Uterus (tissue), 4 donors: ENCODE results near the gene TMED8. TPM values are rescaled to one million over a fixed set of nuclear protein-coding genes. Genes with fewer than 3 reads are reported as not detected.

ENCODE experiments used
- DNase-seq, 2 donors: peaks; one replicate each; pipeline ENCODE4 v3.0.0-alpha.2; 2019 to 2020
- H3K27ac ChIP-seq, 2 donors: fragments of 200-600 bp; sonication (generic); 1 replicate in 1 of 2; 2 replicates in 1 of 2; pipeline ENCODE4 v1.5.1; 2016 to 2018
- H3K27me3 ChIP-seq, 2 donors: fragments of 200-600 bp; sonication (generic); one replicate each; pipeline ENCODE4 v1.5.1; 2018 to 2019; ENCODE audit warnings: control low read depth in 1 of 2
- H3K36me3 ChIP-seq, 2 donors: fragments of 200-600 bp; sonication (generic); one replicate each; pipeline ENCODE4 v1.5.1; 2019; ENCODE audit warnings: control low read depth in 1 of 2
- H3K4me1 ChIP-seq, 2 donors: fragments of 200-600 bp; sonication (generic); one replicate each; pipeline ENCODE4 v1.5.1; 2018 to 2019; ENCODE audit warnings: control low read depth in 1 of 2
- H3K4me3 ChIP-seq, 2 donors: fragments of 200-600 bp; sonication (generic); 1 replicate in 1 of 2; 2 replicates in 1 of 2; pipeline ENCODE4 v1.5.1; 2018 to 2019; ENCODE audit warnings: mild to moderate bottlenecking in 1 of 2
- H3K9me3 ChIP-seq, 2 donors: fragments of 200-600 bp; sonication (generic); one replicate each; pipeline ENCODE4 v1.5.1; 2019; ENCODE audit warnings: control low read depth in 1 of 2
- POLR2A ChIP-seq, 2 donors: fragments of 450-650 bp; IDR thresholded peaks; one replicate each; pipeline ENCODE4 v1.6.1; 2016; ENCODE audit warnings: antibody characterized with exemption in 2 of 2, mild to moderate bottlenecking in 1 of 2, moderate library complexity in 1 of 2
- intact Hi-C: fragments of 100-400 bp; cut with DNase I; formaldehyde crosslinking; loops from one replicate; pipeline ENCODE4 v1.15.1; 2023; ENCODE audit warnings: low total_unique reads
- total RNA-seq, 4 donors: library from RNA; depleted of rRNA in 3 of 4; stranded (reverse); fragments of >200 nt in 3 of 4; gene quantifications; one replicate each; pipeline versions ENCODE4 v1.1.0 to v1.2.4, GENCODE V29; 2014 to 2023
- TF ChIP-seq, protein P1 (sequence below), 4 experiments: fragments of 200-600 bp in 2 of 4; fragments of 450-650 bp in 2 of 4; sonication (generic) in 2 of 4; IDR thresholded peaks; one replicate each; pipeline ENCODE4 v1.5.1; 2016 to 2019; ENCODE audit warnings: antibody characterized with exemption in 4 of 4, mild to moderate bottlenecking in 2 of 4, moderate library complexity in 1 of 4
- donor health status: DM: yes; HTN: yes; CAD: no.

Gene TMED8
- total RNA-seq, 4 donors from 2014 or later: 4.4 to 16.6 (median 10.5) TPM

DNA sequence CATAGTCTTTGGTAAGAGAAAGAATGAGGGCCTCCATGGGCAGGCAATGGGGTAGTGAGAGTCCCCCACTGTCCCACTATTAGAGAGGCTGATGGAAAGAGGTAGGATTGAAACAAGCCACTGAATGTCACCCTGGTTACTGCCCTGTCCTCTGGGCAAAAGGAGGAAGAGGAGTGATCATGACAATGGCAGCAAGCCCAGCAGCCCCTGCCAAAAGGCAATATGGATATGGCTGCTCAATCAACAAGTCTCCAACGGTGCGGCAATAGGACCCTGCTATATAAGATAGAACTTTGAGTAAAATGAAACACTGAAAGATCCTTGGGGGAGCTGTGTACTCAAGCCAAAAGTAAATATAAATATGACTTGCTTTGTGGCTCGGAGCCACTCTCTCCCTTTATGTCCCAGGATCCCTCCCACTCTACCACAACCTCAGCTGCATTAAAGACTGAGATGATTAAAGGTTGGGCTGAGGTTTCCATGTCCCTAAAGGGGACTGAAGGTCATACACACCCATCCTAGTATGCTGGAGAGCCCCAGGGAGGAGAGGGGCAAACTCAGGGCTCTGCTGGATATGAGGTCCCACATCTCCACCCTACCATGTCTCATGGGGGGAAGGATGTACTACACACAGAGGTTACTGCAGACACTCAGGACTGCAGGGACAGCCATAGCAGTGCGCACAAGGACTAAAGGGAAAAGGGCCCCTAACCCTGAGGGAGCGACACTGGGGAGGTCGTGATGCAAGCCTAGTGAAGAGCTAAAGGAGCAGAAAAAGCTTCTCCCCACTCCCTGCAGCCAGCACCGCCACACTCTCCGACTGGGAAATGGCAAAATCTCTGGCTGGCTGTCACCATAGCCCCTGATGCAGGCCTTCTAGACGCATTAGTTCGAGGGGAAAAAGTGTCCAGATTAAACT, 62.1 kb downstream of the TMED8 start:
- H3K4me3 ChIP-seq: no peak overlapping the region
- DNase-seq: no peak
- H3K36me3 ChIP-seq: no peaks in the 10 kb centered on the region
- peaks cover 3 to 10% of the 10 kb centered on the region in 2 donors for H3K4me1 ChIP-seq
- H3K27ac ChIP-seq: peak overlapping the region; percentile 68 to 97
- intact Hi-C loops: no loop called here
- no peaks in the 10 kb centered on the region for H3K27me3 ChIP-seq
- no peaks in the 10 kb centered on the region for H3K9me3 ChIP-seq
- no peak for TF ChIP-seq POLR2A (IDR thresholded peaks at IDR 0.05)
- TF ChIP-seq, protein P1, sequence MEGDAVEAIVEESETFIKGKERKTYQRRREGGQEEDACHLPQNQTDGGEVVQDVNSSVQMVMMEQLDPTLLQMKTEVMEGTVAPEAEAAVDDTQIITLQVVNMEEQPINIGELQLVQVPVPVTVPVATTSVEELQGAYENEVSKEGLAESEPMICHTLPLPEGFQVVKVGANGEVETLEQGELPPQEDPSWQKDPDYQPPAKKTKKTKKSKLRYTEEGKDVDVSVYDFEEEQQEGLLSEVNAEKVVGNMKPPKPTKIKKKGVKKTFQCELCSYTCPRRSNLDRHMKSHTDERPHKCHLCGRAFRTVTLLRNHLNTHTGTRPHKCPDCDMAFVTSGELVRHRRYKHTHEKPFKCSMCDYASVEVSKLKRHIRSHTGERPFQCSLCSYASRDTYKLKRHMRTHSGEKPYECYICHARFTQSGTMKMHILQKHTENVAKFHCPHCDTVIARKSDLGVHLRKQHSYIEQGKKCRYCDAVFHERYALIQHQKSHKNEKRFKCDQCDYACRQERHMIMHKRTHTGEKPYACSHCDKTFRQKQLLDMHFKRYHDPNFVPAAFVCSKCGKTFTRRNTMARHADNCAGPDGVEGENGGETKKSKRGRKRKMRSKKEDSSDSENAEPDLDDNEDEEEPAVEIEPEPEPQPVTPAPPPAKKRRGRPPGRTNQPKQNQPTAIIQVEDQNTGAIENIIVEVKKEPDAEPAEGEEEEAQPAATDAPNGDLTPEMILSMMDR (IDR thresholded peaks at IDR 0.05): no peak

GRCh38 chr14:77314043-77314442, 62.9 kb downstream of the TMED8 start:
- intact Hi-C loops: no loop called here
- H3K4me3 ChIP-seq: no peak overlapping the region

GRCh38 chr14:77313371-77313770, 63.5 kb downstream of the TMED8 start:
- no peak overlapping the region for H3K4me3 ChIP-seq
- peaks cover 0 to 7% of the 10 kb centered on the region in 2 donors for H3K4me1 ChIP-seq
- intact Hi-C loops: no loop called here
- H3K36me3 ChIP-seq: no peaks in the 10 kb centered on the region
- no peak for TF ChIP-seq POLR2A (IDR thresholded peaks at IDR 0.05)
- peak overlapping the region; percentile 68 to 97 for H3K27ac ChIP-seq
- DNase-seq: no peak
- H3K9me3 ChIP-seq: no peaks in the 10 kb centered on the region
- H3K27me3 ChIP-seq: no peaks in the 10 kb centered on the region

More at GRCh38 chr14:77314043-77314442, 62.9 kb downstream of the TMED8 start:
- H3K9me3 ChIP-seq: no peaks in the 10 kb centered on the region
- H3K27ac ChIP-seq: peak overlapping the region; percentile 68 to 97
- H3K4me1 ChIP-seq: peaks cover 0 to 7% of the 10 kb centered on the region in 2 donors
- DNase-seq: peak in 1 of 2 donors; percentile 56
- TF ChIP-seq, protein P1 (IDR thresholded peaks at IDR 0.05): no peak
- no peak for TF ChIP-seq POLR2A (IDR thresholded peaks at IDR 0.05)
- no peaks in the 10 kb centered on the region for H3K27me3 ChIP-seq
- H3K36me3 ChIP-seq: no peaks in the 10 kb centered on the region

DNA sequence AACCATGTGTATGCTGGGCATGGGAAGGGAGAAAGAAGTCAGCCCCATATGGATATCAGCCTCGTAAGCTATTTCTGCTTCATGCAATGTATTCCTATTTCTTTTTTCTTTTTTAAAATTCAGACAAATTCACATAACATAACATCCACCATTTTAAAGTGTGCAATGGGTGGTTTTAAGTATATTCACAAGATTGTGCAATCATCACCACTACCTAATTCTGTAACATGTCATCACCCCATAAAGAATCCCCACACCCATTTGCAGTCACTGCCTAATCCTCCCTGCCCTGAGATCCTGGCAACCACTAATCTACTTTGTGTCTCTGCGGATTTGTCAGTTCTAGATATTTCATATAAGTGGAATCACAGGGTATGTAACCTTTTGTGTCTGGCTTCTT, 65.7 kb downstream of the TMED8 start:
- Histone ChIP-seq H3K27me3 (no peaks in the 10 kb centered on the region), H3K4me1 (peaks cover 0 to 8% of the 10 kb centered on the region in 2 donors), H3K9me3 (no peaks in the 10 kb centered on the region), H3K27ac (no peak overlapping the region), H3K36me3 (no peaks in the 10 kb centered on the region), H3K4me3 (no peak overlapping the region)
- no peak for DNase-seq
- TF ChIP-seq, protein P1 (IDR thresholded peaks at IDR 0.05): no peak
- TF ChIP-seq POLR2A (IDR thresholded peaks at IDR 0.05): no peak
- intact Hi-C loops: no loop called here

DNA sequence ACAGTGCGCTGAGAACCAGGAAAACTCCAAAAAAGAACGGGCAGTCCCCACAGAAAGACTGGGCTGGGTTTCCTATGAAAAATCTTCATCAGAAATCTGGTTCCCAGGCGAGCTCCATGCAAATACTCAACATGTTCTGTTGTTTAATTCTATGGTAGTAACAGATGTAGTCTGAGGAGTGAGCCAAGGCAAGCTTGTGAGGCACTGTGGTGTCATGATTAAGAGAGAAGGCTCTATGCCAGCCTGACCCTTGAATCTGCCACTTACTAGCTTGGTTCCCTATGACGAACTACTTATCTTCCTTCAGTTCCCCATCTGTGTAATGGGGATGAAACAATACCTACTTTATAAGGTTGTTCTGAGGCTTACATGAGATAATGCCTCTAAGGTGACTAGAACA, 66.9 kb downstream of the TMED8 start:
- intact Hi-C loops: no loop called here
- Histone ChIP-seq H3K36me3 (no peaks in the 10 kb centered on the region), H3K4me3 (no peak overlapping the region), H3K27me3 (no peaks in the 10 kb centered on the region), H3K4me1 (peaks cover 0 to 13% of the 10 kb centered on the region in 2 donors), H3K9me3 (no peaks in the 10 kb centered on the region), H3K27ac (no peak overlapping the region)
- no peak for TF ChIP-seq POLR2A (IDR thresholded peaks at IDR 0.05)
- TF ChIP-seq, protein P1 (IDR thresholded peaks at IDR 0.05): no peak
- no peak for DNase-seq
